ENCODE measurements around the gene LYPD3.
"Not testable (repeated sequence)": the region's sequence is repeated elsewhere in the genome, so short reads cannot be mapped to it uniquely, and the experiment has no call there.

LYPD3 gene

GRCh38 chr19:43465468-43466120, at the start of gene LYPD3:
TSS of gene LYPD3 (minus strand) at chr19:43465608. CDS start at chr19:43465571, 37 bp downstream.
- no peak for DNase-seq

GRCh38 chr19:43512399-43512798, 47.0 kb upstream of the LYPD3 start:
- not testable (repeated sequence) for DNase-seq

GRCh38 chr19:43511324-43511723, 45.9 kb upstream of the LYPD3 start:
- DNase-seq, result no peak

GRCh38 chr19:43510713-43511112, 45.3 kb upstream of the LYPD3 start:
- no peak for DNase-seq

GRCh38 chr19:43507880-43508279, 42.5 kb upstream of the LYPD3 start:
- DNase-seq, result no peak

- DNase-seq, result no peak
Measured at GRCh38 chr19:43506629-43507028, 41.2 kb upstream of the LYPD3 start.

GRCh38 chr19:43505941-43506340, 40.5 kb upstream of the LYPD3 start:
- DNase-seq, result no peak

GRCh38 chr19:43505186-43505456, 39.7 kb upstream of the LYPD3 start:
- no peak for DNase-seq

- DNase-seq, result no peak
Measured at GRCh38 chr19:43504426-43505185, 39.2 kb upstream of the LYPD3 start, which contains the start of gene PHLDB3. TSS of gene PHLDB3 (minus strand) at chr19:43504746. CDS start at chr19:43504118, 628 bp downstream.

GRCh38 chr19:43503501-43504425, 38.4 kb upstream of the LYPD3 start:
- no peak for DNase-seq

- no peak for DNase-seq
Measured at GRCh38 chr19:43502419-43502976, 37.1 kb upstream of the LYPD3 start.

GRCh38 chr19:43501661-43502418, 36.4 kb upstream of the LYPD3 start:
- DNase-seq, result no peak

GRCh38 chr19:43499042-43499441, 33.6 kb upstream of the LYPD3 start:
- DNase-seq, result no peak

- no peak for DNase-seq
Measured at GRCh38 chr19:43498233-43498842, 32.9 kb upstream of the LYPD3 start.

GRCh38 chr19:43496960-43497359, 31.6 kb upstream of the LYPD3 start:
- no peak for DNase-seq

GRCh38 chr19:43495082-43495481, 29.7 kb upstream of the LYPD3 start:
- no peak for DNase-seq

- no peak for DNase-seq
Measured at GRCh38 chr19:43490759-43491158, 25.4 kb upstream of the LYPD3 start.

GRCh38 chr19:43489979-43490599, 24.7 kb upstream of the LYPD3 start:
- DNase-seq, result no peak

GRCh38 chr19:43489310-43489709, 23.9 kb upstream of the LYPD3 start:
- no peak for DNase-seq

- no peak for DNase-seq
Measured at GRCh38 chr19:43488179-43488578, 22.8 kb upstream of the LYPD3 start.

- DNase-seq, result no peak
Measured at GRCh38 chr19:43486412-43486811, 21.0 kb upstream of the LYPD3 start.

- DNase-seq, result no peak
Measured at GRCh38 chr19:43485951-43486350, 20.5 kb upstream of the LYPD3 start.

All from NCI-H187 treated with DMSO at 0.1 percent for 48 hours (cell line).